ENCODE data around the gene LUZP4.

LUZP4 gene

GRCh38 chrX:115260330-115260729 lies 29.2 kb upstream of the LUZP4 start:
- Histone ChIP-seq H3K4me1 (ENCODE audit: control insufficient read depth, low read depth, low read length) (no peaks in the 10 kb centered on the region), H3K4me2 (ENCODE audit: low read length) (no peak overlapping the region), H3K9ac (ENCODE audit: low read length) (no peak overlapping the region), H3K18ac (ENCODE audit: low read length) (no peak overlapping the region), H4K8ac (ENCODE audit: low read depth, low read length) (no peak overlapping the region), H2AK5ac (ENCODE audit: low read length) (no peak overlapping the region), H4K5ac (ENCODE audit: low read length) (no peak overlapping the region), H3K23ac (ENCODE audit: low read length) (no peak overlapping the region), H3K56ac (ENCODE audit: low read length) (no peak overlapping the region), H3K4ac (ENCODE audit: low read depth, low read length) (no peak overlapping the region), H2BK15ac (replicated peaks; ENCODE audit: low read depth) (no peak overlapping the region), H3K36me3 (ENCODE audit: control insufficient read depth, insufficient read depth, low read length) (no peaks in the 10 kb centered on the region), H3K4me3 (ENCODE audit: low read length) (no peak overlapping the region), H3K79me2 (ENCODE audit: control insufficient read depth, insufficient read depth, low read length) (no peaks in the 10 kb centered on the region), H3K27me3 (ENCODE audit: insufficient read depth, low read length, poor library complexity) (no peaks in the 10 kb centered on the region), H3K79me1 (ENCODE audit: low read length) (no peaks in the 10 kb centered on the region), H2BK120ac (ENCODE audit: low read depth, low read length) (no peak overlapping the region), H3K27ac (ENCODE audit: low read depth, low read length) (no peak overlapping the region), H2BK5ac (ENCODE audit: low read length) (no peak overlapping the region)
- DNase-seq = no peak
- WGBS (ENCODE audit: extremely low coverage, insufficient coverage, low lambda C conversion rate) = no CpG with 5 or more reads among the region's 3 CpGs

GRCh38 chrX:115261148-115261547 lies 28.4 kb upstream of the LUZP4 start:
- Histone ChIP-seq H3K36me3 (ENCODE audit: control insufficient read depth, insufficient read depth, low read length) (no peaks in the 10 kb centered on the region), H3K4me1 (ENCODE audit: control insufficient read depth, low read depth, low read length) (no peaks in the 10 kb centered on the region), H3K4me3 (ENCODE audit: low read length) (no peak overlapping the region), H4K8ac (ENCODE audit: low read depth, low read length) (no peak overlapping the region), H3K79me2 (ENCODE audit: control insufficient read depth, insufficient read depth, low read length) (no peaks in the 10 kb centered on the region), H3K18ac (ENCODE audit: low read length) (peak overlapping the region; percentile 47), H2AK5ac (ENCODE audit: low read length) (no peak overlapping the region), H2BK15ac (replicated peaks; ENCODE audit: low read depth) (no peak overlapping the region), H3K4ac (ENCODE audit: low read depth, low read length) (no peak overlapping the region), H3K79me1 (ENCODE audit: low read length) (no peaks in the 10 kb centered on the region), H3K23ac (ENCODE audit: low read length) (no peak overlapping the region), H3K27me3 (ENCODE audit: insufficient read depth, low read length, poor library complexity) (no peaks in the 10 kb centered on the region), H3K9ac (ENCODE audit: low read length) (no peak overlapping the region), H3K4me2 (ENCODE audit: low read length) (no peak overlapping the region), H2BK120ac (ENCODE audit: low read depth, low read length) (no peak overlapping the region), H4K5ac (ENCODE audit: low read length) (no peak overlapping the region), H3K56ac (ENCODE audit: low read length) (no peak overlapping the region), H3K27ac (ENCODE audit: low read depth, low read length) (no peak overlapping the region), H2BK5ac (ENCODE audit: low read length) (no peak overlapping the region)
- no CpG with 5 or more reads among the region's 2 CpGs for WGBS (ENCODE audit: extremely low coverage, insufficient coverage, low lambda C conversion rate)
- DNase-seq = no peak

GRCh38 chrX:115264009-115264408 lies 25.5 kb upstream of the LUZP4 start:
- Histone ChIP-seq H3K4me3 (ENCODE audit: low read length) (no peak overlapping the region), H3K4ac (ENCODE audit: low read depth, low read length) (no peak overlapping the region), H3K9ac (ENCODE audit: low read length) (no peak overlapping the region), H2BK120ac (ENCODE audit: low read depth, low read length) (no peak overlapping the region), H2AK5ac (ENCODE audit: low read length) (no peak overlapping the region), H3K36me3 (ENCODE audit: control insufficient read depth, insufficient read depth, low read length) (no peaks in the 10 kb centered on the region), H4K5ac (ENCODE audit: low read length) (no peak overlapping the region), H3K27ac (ENCODE audit: low read depth, low read length) (no peak overlapping the region), H3K4me2 (ENCODE audit: low read length) (no peak overlapping the region), H3K27me3 (ENCODE audit: insufficient read depth, low read length, poor library complexity) (no peaks in the 10 kb centered on the region), H3K79me2 (ENCODE audit: control insufficient read depth, insufficient read depth, low read length) (no peaks in the 10 kb centered on the region), H2BK5ac (ENCODE audit: low read length) (no peak overlapping the region), H4K8ac (ENCODE audit: low read depth, low read length) (no peak overlapping the region), H3K56ac (ENCODE audit: low read length) (no peak overlapping the region), H3K18ac (ENCODE audit: low read length) (no peak overlapping the region), H2BK15ac (replicated peaks; ENCODE audit: low read depth) (no peak overlapping the region), H3K79me1 (ENCODE audit: low read length) (no peaks in the 10 kb centered on the region), H3K4me1 (ENCODE audit: control insufficient read depth, low read depth, low read length) (no peaks in the 10 kb centered on the region), H3K23ac (ENCODE audit: low read length) (no peak overlapping the region)
- WGBS (ENCODE audit: extremely low coverage, insufficient coverage, low lambda C conversion rate) = no CpG with 5 or more reads among the region's 2 CpGs
- peak; percentile 28 for DNase-seq

GRCh38 chrX:115266300-115266699 lies 23.2 kb upstream of the LUZP4 start:
- Histone ChIP-seq H4K5ac (ENCODE audit: low read length) (no peak overlapping the region), H3K79me2 (ENCODE audit: control insufficient read depth, insufficient read depth, low read length) (no peaks in the 10 kb centered on the region), H3K4me3 (ENCODE audit: low read length) (no peak overlapping the region), H4K8ac (ENCODE audit: low read depth, low read length) (no peak overlapping the region), H3K18ac (ENCODE audit: low read length) (no peak overlapping the region), H3K36me3 (ENCODE audit: control insufficient read depth, insufficient read depth, low read length) (no peaks in the 10 kb centered on the region), H3K4ac (ENCODE audit: low read depth, low read length) (no peak overlapping the region), H3K27ac (ENCODE audit: low read depth, low read length) (no peak overlapping the region), H2AK5ac (ENCODE audit: low read length) (no peak overlapping the region), H2BK15ac (replicated peaks; ENCODE audit: low read depth) (no peak overlapping the region), H3K9ac (ENCODE audit: low read length) (no peak overlapping the region), H3K4me2 (ENCODE audit: low read length) (no peak overlapping the region), H3K56ac (ENCODE audit: low read length) (no peak overlapping the region), H3K27me3 (ENCODE audit: insufficient read depth, low read length, poor library complexity) (no peaks in the 10 kb centered on the region), H3K79me1 (ENCODE audit: low read length) (no peaks in the 10 kb centered on the region), H3K4me1 (ENCODE audit: control insufficient read depth, low read depth, low read length) (no peaks in the 10 kb centered on the region), H2BK5ac (ENCODE audit: low read length) (no peak overlapping the region), H2BK120ac (ENCODE audit: low read depth, low read length) (no peak overlapping the region), H3K23ac (ENCODE audit: low read length) (no peak overlapping the region)
- no CpG with 5 or more reads among the region's 2 CpGs for WGBS (ENCODE audit: extremely low coverage, insufficient coverage, low lambda C conversion rate)
- no peak for DNase-seq

GRCh38 chrX:115268421-115268820 lies 21.1 kb upstream of the LUZP4 start:
- Histone ChIP-seq H2AK5ac (ENCODE audit: low read length) (no peak overlapping the region), H3K23ac (ENCODE audit: low read length) (no peak overlapping the region), H3K27ac (ENCODE audit: low read depth, low read length) (no peak overlapping the region), H3K9ac (ENCODE audit: low read length) (no peak overlapping the region), H3K4me2 (ENCODE audit: low read length) (no peak overlapping the region), H3K36me3 (ENCODE audit: control insufficient read depth, insufficient read depth, low read length) (no peaks in the 10 kb centered on the region), H2BK5ac (ENCODE audit: low read length) (no peak overlapping the region), H3K79me1 (ENCODE audit: low read length) (no peaks in the 10 kb centered on the region), H4K5ac (ENCODE audit: low read length) (no peak overlapping the region), H3K18ac (ENCODE audit: low read length) (no peak overlapping the region), H3K27me3 (ENCODE audit: insufficient read depth, low read length, poor library complexity) (no peaks in the 10 kb centered on the region), H4K8ac (ENCODE audit: low read depth, low read length) (no peak overlapping the region), H2BK120ac (ENCODE audit: low read depth, low read length) (no peak overlapping the region), H2BK15ac (replicated peaks; ENCODE audit: low read depth) (no peak overlapping the region), H3K4ac (ENCODE audit: low read depth, low read length) (no peak overlapping the region), H3K4me1 (ENCODE audit: control insufficient read depth, low read depth, low read length) (no peaks in the 10 kb centered on the region), H3K56ac (ENCODE audit: low read length) (no peak overlapping the region), H3K79me2 (ENCODE audit: control insufficient read depth, insufficient read depth, low read length) (no peaks in the 10 kb centered on the region), H3K4me3 (ENCODE audit: low read length) (no peak overlapping the region)
- 100% methylated on average over 1 of the region's 3 CpGs for WGBS (ENCODE audit: extremely low coverage, insufficient coverage, low lambda C conversion rate)
- peak; percentile 31 for DNase-seq

- Histone ChIP-seq H3K18ac (ENCODE audit: low read length) (no peak overlapping the region), H3K56ac (ENCODE audit: low read length) (no peak overlapping the region), H3K4me2 (ENCODE audit: low read length) (no peak overlapping the region), H3K9ac (ENCODE audit: low read length) (no peak overlapping the region), H3K79me2 (ENCODE audit: control insufficient read depth, insufficient read depth, low read length) (no peaks in the 10 kb centered on the region), H3K4me1 (ENCODE audit: control insufficient read depth, low read depth, low read length) (no peaks in the 10 kb centered on the region), H3K4ac (ENCODE audit: low read depth, low read length) (no peak overlapping the region), H2BK15ac (replicated peaks; ENCODE audit: low read depth) (no peak overlapping the region), H3K36me3 (ENCODE audit: control insufficient read depth, insufficient read depth, low read length) (no peaks in the 10 kb centered on the region), H3K27ac (ENCODE audit: low read depth, low read length) (no peak overlapping the region), H2BK120ac (ENCODE audit: low read depth, low read length) (no peak overlapping the region), H4K5ac (ENCODE audit: low read length) (no peak overlapping the region), H3K79me1 (ENCODE audit: low read length) (no peaks in the 10 kb centered on the region), H3K4me3 (ENCODE audit: low read length) (no peak overlapping the region), H3K23ac (ENCODE audit: low read length) (no peak overlapping the region), H4K8ac (ENCODE audit: low read depth, low read length) (no peak overlapping the region), H2AK5ac (ENCODE audit: low read length) (no peak overlapping the region), H3K27me3 (ENCODE audit: insufficient read depth, low read length, poor library complexity) (no peaks in the 10 kb centered on the region), H2BK5ac (ENCODE audit: low read length) (no peak overlapping the region)
- no CpG with 5 or more reads among the region's 1 CpG for WGBS (ENCODE audit: extremely low coverage, insufficient coverage, low lambda C conversion rate)
- no peak for DNase-seq
Measured at GRCh38 chrX:115269051-115269683, 20.3 kb upstream of the LUZP4 start.
